ENCODE measurements around the gene CACNA2D1.

CACNA2D1 gene

GRCh38 chr7:82347808-82348207 lies 95.8 kb downstream of the CACNA2D1 start:
- TF ChIP-seq REST (IDR thresholded peaks at IDR 0.05; ENCODE audit: low read depth): no peak
- TF ChIP-seq RAD21 (IDR thresholded peaks at IDR 0.05; ENCODE audit: low read depth): no peak
- no peak for TF ChIP-seq YY1 (IDR thresholded peaks at IDR 0.05; ENCODE audit: low read depth)
- no peak for TF ChIP-seq TEAD4 (IDR thresholded peaks at IDR 0.05)
- no peak for TF ChIP-seq CREB1 (IDR thresholded peaks at IDR 0.05; ENCODE audit: low read depth)
- no peak for TF ChIP-seq ZBTB7A (IDR thresholded peaks at IDR 0.05; ENCODE audit: low read depth)
- TF ChIP-seq CEBPB (IDR thresholded peaks at IDR 0.05): no peak
- TF ChIP-seq NFIC (IDR thresholded peaks at IDR 0.05): no peak
- TF ChIP-seq FOXM1 (IDR thresholded peaks at IDR 0.05; ENCODE audit: borderline replicate concordance, low read depth): no peak
- no peak for TF ChIP-seq USF1 (IDR thresholded peaks at IDR 0.05)
- no peak for TF ChIP-seq TAF1 (IDR thresholded peaks at IDR 0.05; ENCODE audit: low read depth)
- no peak for TF ChIP-seq MAX (IDR thresholded peaks at IDR 0.05)
- TF ChIP-seq EGR1 (IDR thresholded peaks at IDR 0.05): no peak

- no peak for TF ChIP-seq EGR1 (IDR thresholded peaks at IDR 0.05)
- TF ChIP-seq NFIC (IDR thresholded peaks at IDR 0.05): no peak
- no peak for TF ChIP-seq FOXM1 (IDR thresholded peaks at IDR 0.05; ENCODE audit: borderline replicate concordance, low read depth)
- no peak for TF ChIP-seq YY1 (IDR thresholded peaks at IDR 0.05; ENCODE audit: low read depth)
- TF ChIP-seq MAX (IDR thresholded peaks at IDR 0.05): no peak
- no peak for TF ChIP-seq RAD21 (IDR thresholded peaks at IDR 0.05; ENCODE audit: low read depth)
- TF ChIP-seq ZBTB7A (IDR thresholded peaks at IDR 0.05; ENCODE audit: low read depth): no peak
- no peak for TF ChIP-seq EP300 (IDR thresholded peaks at IDR 0.05; ENCODE audit: borderline replicate concordance)
- TF ChIP-seq REST (IDR thresholded peaks at IDR 0.05; ENCODE audit: low read depth): no peak
Measured at GRCh38 chr7:82345886-82346285, 97.7 kb downstream of the CACNA2D1 start.

- no peak for TF ChIP-seq CREB1 (IDR thresholded peaks at IDR 0.05; ENCODE audit: low read depth)
- TF ChIP-seq CEBPB (IDR thresholded peaks at IDR 0.05): no peak
- TF ChIP-seq NFIC (IDR thresholded peaks at IDR 0.05): no peak
- TF ChIP-seq FOXM1 (IDR thresholded peaks at IDR 0.05; ENCODE audit: borderline replicate concordance, low read depth): no peak
- no peak for TF ChIP-seq EP300 (IDR thresholded peaks at IDR 0.05; ENCODE audit: borderline replicate concordance)
- TF ChIP-seq RAD21 (IDR thresholded peaks at IDR 0.05; ENCODE audit: low read depth): no peak
Measured at GRCh38 chr7:82343716-82344115, 99.9 kb downstream of the CACNA2D1 start.

GRCh38 chr7:82339958-82340357 lies 103.6 kb downstream of the CACNA2D1 start:
- TF ChIP-seq TCF12 (IDR thresholded peaks at IDR 0.05; ENCODE audit: low read depth) (no peak), CREB1 (IDR thresholded peaks at IDR 0.05; ENCODE audit: low read depth) (no peak), RAD21 (IDR thresholded peaks at IDR 0.05; ENCODE audit: low read depth) (no peak), TEAD4 (IDR thresholded peaks at IDR 0.05) (no peak)

DNA sequence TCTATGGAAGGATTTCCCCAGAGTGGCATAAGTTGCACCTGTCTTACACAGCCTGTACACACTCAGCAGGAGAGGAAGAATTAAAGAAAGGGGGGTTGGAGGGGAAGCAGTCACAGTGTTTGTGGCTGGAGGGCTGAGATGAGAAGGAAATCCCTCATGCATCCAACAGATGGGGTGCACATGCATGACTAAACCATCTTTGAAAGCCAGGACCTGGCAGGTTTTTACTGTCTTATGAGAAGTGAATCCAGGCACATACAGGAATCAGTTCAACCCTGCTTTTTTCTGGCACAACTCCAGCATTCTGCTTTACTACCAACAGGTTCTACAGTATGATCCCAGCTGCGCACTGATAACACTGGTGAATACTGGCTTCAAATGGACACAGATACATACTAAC lies 107.7 kb downstream of the CACNA2D1 start:
- no peak for TF ChIP-seq MAX (IDR thresholded peaks at IDR 0.05)
- TF ChIP-seq USF1 (IDR thresholded peaks at IDR 0.05): no peak
- no peak for TF ChIP-seq CREB1 (IDR thresholded peaks at IDR 0.05; ENCODE audit: low read depth)
- TF ChIP-seq TAF1 (IDR thresholded peaks at IDR 0.05; ENCODE audit: low read depth): no peak
- TF ChIP-seq NFIC (IDR thresholded peaks at IDR 0.05): no peak
- TF ChIP-seq REST (IDR thresholded peaks at IDR 0.05; ENCODE audit: low read depth): no peak
- TF ChIP-seq FOXM1 (IDR thresholded peaks at IDR 0.05; ENCODE audit: borderline replicate concordance, low read depth): no peak
- TF ChIP-seq EP300 (IDR thresholded peaks at IDR 0.05; ENCODE audit: borderline replicate concordance): no peak
- no peak for TF ChIP-seq YY1 (IDR thresholded peaks at IDR 0.05; ENCODE audit: low read depth)
- no peak for TF ChIP-seq ZBTB7A (IDR thresholded peaks at IDR 0.05; ENCODE audit: low read depth)
- TF ChIP-seq TEAD4 (IDR thresholded peaks at IDR 0.05): no peak
- TF ChIP-seq RAD21 (IDR thresholded peaks at IDR 0.05; ENCODE audit: low read depth): no peak
- TF ChIP-seq CEBPB (IDR thresholded peaks at IDR 0.05): no peak
- TF ChIP-seq TCF12 (IDR thresholded peaks at IDR 0.05; ENCODE audit: low read depth): no peak
- TF ChIP-seq EGR1 (IDR thresholded peaks at IDR 0.05): no peak

Measured in Ishikawa (cell line).